Embryonic facial prominence (tissue), 1 donor: ENCODE data around the gene DNAH1.
"Not testable (repeated sequence)": the region's sequence is repeated elsewhere in the genome, so short reads cannot be mapped to it uniquely, and the experiment has no call there.

Source experiments
- DNase-seq: peaks from one replicate; pipeline ENCODE4 v3.0.0-alpha.2; 2016; ENCODE audit errors: extremely low spot score

DNAH1 gene

GRCh38 chr3:52331906-52332305 is 15.8 kb downstream of the DNAH1 start:
- no peak for DNase-seq

DNA sequence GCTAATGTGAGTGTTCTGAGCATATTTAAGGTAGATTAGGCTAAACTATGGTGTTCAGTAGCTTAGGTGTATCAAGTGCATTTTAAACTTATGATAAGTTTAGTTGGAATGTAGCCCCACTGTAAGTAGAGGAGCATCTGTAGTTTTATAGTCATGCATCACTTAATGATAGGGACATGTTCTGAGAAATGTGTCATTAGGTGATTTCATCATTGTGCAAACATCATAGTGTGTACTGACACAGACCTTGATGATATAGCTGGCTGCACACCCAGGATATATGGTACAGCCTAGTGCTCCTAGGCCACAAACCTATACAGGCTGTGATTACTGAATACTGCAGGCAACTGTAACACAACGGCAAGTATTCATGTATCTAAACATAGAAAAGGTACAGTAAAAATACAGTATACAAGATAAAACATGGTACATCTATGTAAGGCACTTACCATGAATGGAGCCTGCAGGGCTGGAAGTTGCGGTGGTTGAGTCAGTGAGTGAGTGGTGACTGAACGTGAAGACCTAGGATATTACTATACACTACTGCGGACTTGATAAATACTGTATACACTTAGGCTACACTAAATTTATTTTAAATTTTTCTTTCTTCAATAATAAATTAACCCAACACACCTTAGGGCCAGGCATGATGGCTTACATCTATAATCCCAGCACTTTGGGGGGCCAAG is 17.9 kb downstream of the DNAH1 start:
- no peak for DNase-seq

DNA sequence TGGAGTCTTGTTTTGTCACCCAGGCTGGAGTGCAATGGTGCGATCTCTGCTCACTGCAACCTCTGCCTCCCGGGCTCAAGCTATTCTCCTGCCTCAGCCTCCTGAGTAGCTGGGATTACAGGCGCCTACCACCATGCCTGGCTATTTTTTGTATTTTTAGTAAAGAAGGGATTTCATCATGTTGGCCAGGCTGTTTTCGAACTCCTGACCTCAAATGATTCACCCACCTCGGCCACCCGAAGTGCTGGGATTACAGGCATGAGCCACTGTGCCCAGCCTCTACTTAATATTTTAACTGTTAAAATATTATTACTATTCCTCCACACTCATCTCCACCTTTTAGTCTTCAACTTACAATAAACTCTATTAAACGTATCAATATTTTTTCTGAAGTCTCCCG is 22.0 kb downstream of the DNAH1 start:
- DNase-seq = not testable (repeated sequence)

DNA sequence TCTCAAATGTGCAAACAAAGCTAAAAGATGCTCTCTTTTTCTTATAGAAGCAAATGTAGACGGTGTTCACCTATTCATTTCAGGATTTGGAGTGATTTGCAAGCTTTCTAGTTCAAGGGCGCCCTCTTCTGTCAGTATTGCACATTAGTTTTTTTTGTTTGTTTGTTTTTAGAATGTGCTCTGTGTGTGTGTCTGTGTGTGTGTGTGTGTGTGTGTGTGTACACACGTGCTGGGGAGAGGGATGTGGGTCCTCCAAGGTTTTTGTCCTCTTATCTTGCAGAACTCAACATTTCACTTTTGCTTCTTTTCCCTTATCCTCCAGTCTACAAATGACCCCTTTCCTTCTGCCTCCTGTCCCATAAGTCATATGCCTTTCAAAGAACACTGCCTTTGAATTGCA is 23.5 kb downstream of the DNAH1 start:
- peak; percentile 75 for DNase-seq

- DNase-seq = no peak
Observed at GRCh38 chr3:52341123-52341522, 25.0 kb downstream of the DNAH1 start.

GRCh38 chr3:52343946-52344600 is 28.0 kb downstream of the DNAH1 start:
- no peak for DNase-seq

GRCh38 chr3:52345521-52346109 is 29.5 kb downstream of the DNAH1 start:
- DNase-seq = no peak

DNA sequence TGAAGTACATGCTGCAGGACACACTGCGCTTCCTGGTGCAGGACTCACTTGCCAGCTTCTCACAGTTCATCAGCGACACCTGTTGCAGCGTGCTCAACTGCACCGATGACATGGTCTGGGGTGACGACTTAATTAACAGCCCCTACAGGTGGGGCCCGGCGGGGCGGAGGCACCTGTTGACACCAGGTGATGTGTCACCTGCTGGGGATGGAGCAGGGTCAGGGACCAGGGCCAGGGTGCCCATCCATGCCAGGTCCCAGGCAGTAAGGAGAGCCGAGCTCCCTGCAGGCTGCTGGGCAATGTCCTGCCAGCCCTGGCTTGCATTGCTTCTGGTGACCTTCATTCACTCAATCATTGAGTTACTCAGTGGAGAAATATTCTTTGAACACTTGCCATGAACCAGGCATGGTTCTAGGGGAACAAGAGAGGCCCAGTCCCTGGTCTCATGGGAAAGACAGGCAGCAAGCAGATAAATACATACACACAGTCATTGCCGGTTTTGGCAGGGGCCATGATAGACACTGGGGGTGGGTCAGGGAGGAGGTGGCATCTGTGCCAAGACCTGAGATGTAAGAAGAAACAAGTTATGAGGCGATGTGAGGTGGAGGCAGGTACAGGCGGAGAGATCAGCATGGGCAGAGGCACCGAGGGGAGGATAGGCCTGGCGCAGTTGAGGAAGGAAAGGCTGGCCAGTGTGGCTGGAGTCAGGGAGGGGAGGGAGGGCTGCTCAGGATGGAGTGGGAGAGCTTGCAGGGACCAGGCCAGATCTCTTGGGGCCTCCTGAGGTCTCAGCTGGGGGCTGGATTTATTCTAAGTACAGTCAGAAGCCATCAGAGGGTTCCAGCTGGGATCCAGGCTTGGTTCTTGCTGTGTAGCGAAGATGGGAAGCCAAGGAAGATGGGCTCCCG is 30.8 kb downstream of the DNAH1 start:
- no peak for DNase-seq

DNA sequence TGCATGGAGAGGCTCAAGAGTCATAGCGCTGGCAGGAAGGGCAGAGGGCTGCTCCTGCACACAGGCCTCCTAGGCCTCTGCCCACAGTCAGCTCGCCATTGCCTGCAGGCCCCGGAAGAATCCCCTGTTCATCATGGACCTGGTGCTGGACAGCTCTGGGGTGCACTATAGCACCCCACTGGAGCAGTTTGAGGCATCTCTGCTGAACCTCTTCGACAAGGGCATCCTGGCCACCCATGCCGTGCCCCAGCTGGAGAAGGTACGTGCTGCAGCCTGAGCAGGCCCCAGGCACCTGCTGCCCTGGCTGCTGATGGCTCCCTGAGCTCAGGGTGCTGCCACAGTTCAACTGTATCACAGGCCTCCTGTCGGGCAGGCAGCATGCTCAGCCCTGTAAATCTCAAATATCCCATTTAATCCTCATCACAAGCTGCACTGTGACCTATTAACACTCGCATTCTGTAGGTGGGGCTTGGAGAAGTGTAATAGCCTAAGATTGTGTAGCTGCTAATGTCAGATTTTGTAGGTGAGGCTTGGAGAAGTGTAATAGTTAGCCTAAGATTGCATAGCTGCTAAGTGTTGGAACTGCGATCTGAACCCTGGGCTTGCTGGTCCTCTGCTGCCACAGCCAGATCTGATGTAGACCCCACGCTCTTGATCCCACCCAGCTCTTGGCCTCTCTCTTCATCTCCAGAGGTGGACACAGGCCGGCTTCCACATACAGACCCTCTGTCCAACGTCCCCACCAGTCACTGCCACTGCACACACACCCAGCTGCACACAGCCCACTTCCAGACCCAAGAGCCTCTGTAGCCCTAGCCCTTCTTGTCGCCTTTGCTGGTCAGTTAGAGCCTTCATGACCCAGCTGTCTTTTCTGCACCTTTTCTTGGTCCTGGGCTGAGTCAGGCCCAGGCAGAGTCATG is 31.9 kb downstream of the DNAH1 start:
- DNase-seq = no peak

- DNase-seq = no peak
Observed at GRCh38 chr3:52349131-52349530, 33.0 kb downstream of the DNAH1 start.

GRCh38 chr3:52349611-52350395 is 33.7 kb downstream of the DNAH1 start:
- DNase-seq = no peak

- no peak for DNase-seq
Observed at GRCh38 chr3:52350416-52350815, 34.3 kb downstream of the DNAH1 start.

GRCh38 chr3:52350981-52351761 is 35.1 kb downstream of the DNAH1 start:
- DNase-seq = no peak

GRCh38 chr3:52351762-52352368 is 35.7 kb downstream of the DNAH1 start:
- DNase-seq = no peak

- no peak for DNase-seq
Observed at GRCh38 chr3:52352566-52352965, 36.4 kb downstream of the DNAH1 start.

- no peak for DNase-seq
Observed at GRCh38 chr3:52353291-52353855, 37.3 kb downstream of the DNAH1 start.

DNA sequence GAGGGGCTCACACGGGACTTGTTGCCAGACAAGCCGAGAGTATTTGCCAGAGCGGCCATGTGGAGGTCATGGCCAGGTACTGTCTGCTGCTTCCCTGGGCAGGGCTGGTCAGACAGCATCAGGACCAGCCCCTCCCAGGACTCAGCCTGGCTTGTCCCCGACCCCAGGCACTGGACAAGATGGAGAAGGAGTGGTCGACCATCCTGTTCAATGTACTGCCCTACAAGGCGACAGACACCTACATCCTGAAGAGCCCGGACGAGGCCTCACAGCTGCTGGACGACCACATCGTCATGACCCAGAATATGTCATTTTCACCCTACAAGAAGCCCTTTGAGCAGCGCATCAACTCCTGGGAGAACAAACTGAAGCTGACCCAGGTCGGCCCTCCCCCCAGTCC is 38.6 kb downstream of the DNAH1 start:
- no peak for DNase-seq

GRCh38 chr3:52355526-52355925 is 39.4 kb downstream of the DNAH1 start:
- DNase-seq = no peak

- DNase-seq = no peak
Observed at GRCh38 chr3:52356126-52356525, 40.0 kb downstream of the DNAH1 start.
